Stomach (tissue), 4 donors: ENCODE data around the gene MSANTD4.

Source experiments
- CTCF ChIP-seq, 7 experiments: fragments of 450-650 bp in 4 of 7; fragments of 200-600 bp in 3 of 7; sonication (generic) in 3 of 7; IDR thresholded peaks; one replicate each; pipeline ENCODE4 v1.5.1; 2016 to 2019; ENCODE audit warnings: antibody characterized with exemption in 7 of 7, control low read depth in 2 of 7, mild to moderate bottlenecking in 1 of 7
- EP300 ChIP-seq: sonication (generic); formaldehyde crosslinking; IDR thresholded peaks from one replicate; pipeline ENCODE4 v1.6.1; 2017; ENCODE audit warnings: antibody characterized with exemption
- POLR2A ChIP-seq, 4 donors: fragments of 450-650 bp; IDR thresholded peaks; one replicate each; pipeline ENCODE4 v1.6.1; 2016; ENCODE audit warnings: antibody characterized with exemption in 4 of 4, control low read depth in 2 of 4, mild to moderate bottlenecking in 1 of 4, moderate library complexity in 1 of 4
- POLR2AphosphoS5 ChIP-seq, 3 donors: sonication (generic); formaldehyde crosslinking; IDR thresholded peaks; one replicate each; pipeline ENCODE4 v1.6.1; 2016; ENCODE audit warnings: antibody characterized with exemption in 3 of 3

DNA sequence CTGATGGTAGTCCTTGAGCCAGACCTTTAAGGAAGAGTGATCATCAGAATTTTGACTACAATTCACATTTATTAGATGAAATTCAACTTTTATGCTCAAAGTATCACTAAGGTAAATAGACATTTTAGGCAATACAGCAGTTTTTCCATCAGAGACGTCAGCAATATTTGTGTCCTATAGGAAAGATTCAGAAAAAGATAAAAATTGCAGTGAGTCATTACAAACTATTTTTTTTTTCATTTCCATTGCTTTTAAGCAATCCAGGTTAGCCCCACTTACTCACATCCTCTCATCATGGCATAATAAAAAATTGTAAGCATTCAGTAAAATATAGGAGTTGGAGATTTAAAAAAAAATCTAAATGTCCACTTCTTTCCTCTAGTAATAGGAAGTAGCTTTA, 46.9 kb downstream of the MSANTD4 start:
- TF ChIP-seq POLR2A (IDR thresholded peaks at IDR 0.05) (no peak), CTCF (IDR thresholded peaks at IDR 0.05) (no peak), EP300 (no peak), POLR2AphosphoS5 (IDR thresholded peaks at IDR 0.05) (no peak)
